Endothelial cell of umbilical vein (primary cell): ENCODE measurements around the gene UQCC2. TPM values are rescaled to one million over a fixed set of nuclear protein-coding genes. Genes with fewer than 3 reads are reported as not detected.

Source experiments
- BruUV-seq: library from RNA; stranded (reverse); fragments of 400-500 nt; replicated peaks from 2 replicates; lab custom pipeline; 2021; lab: Mats Ljungman, UMichigan
- CTCF ChIA-PET: fragments of 300-600, 350-600 bp; sonication (Branson Sonifier 250); formaldehyde crosslinking; loops from one replicate; lab custom pipeline; 2021; ENCODE audit warnings: antibody characterized with exemption, inconsistent platforms; lab: Charles Lee
- POLR2A ChIA-PET: fragments of 300-600, 350-600 bp; sonication (Branson Sonifier 250); formaldehyde crosslinking; loops from one replicate; lab custom pipeline; 2021; ENCODE audit warnings: antibody characterized with exemption, inconsistent platforms; lab: Charles Lee
- DNase-seq: peaks from one replicate; pipeline ENCODE4 v3.0.0-alpha.2; 2011; ENCODE audit warnings: low read depth, low spot score
- FAIRE-seq: peaks from 2 replicates; lab custom pipeline; 2011; peaks lifted over from hg19 to GRCh38; lab: Jason Lieb, UNC
- H2AFZ ChIP-seq: 2 replicates; pipeline ENCODE4 v1.6.0; 2012; ENCODE audit warnings: low read depth, low read length, control low read depth, inconsistent platforms
- H3K27ac ChIP-seq: 2 replicates; pipeline ENCODE4 v1.5.1; 2011; ENCODE audit warnings: low read depth, mild to moderate bottlenecking, control low read depth, low read length, moderate library complexity; ENCODE audit not compliant: insufficient read depth
- H3K27me3 ChIP-seq, 2 experiments: 2 replicates each; pipeline versions ENCODE4 v1.6.0 to v1.6.1; 2011; ENCODE audit warnings: low read length in 2 of 2, mixed read lengths in 1 of 2; ENCODE audit not compliant: control insufficient read depth in 2 of 2, insufficient read depth in 2 of 2
- H3K36me3 ChIP-seq, 2 experiments: 2 replicates in 1 of 2; 3 replicates in 1 of 2; pipeline ENCODE4 v1.5.1; 2011; ENCODE audit warnings: low read length in 2 of 2, mild to moderate bottlenecking in 1 of 2, moderate library complexity in 1 of 2; ENCODE audit not compliant: control insufficient read depth in 2 of 2, insufficient read depth in 2 of 2; ENCODE audit errors: extremely low read depth in 1 of 2
- H3K4me1 ChIP-seq: 3 replicates; pipeline ENCODE4 v1.5.1; 2011; ENCODE audit warnings: mild to moderate bottlenecking, low read length; ENCODE audit not compliant: control insufficient read depth, insufficient read depth; ENCODE audit errors: extremely low read depth
- H3K4me2 ChIP-seq: 2 replicates; pipeline ENCODE4 v1.6.1; 2011; ENCODE audit warnings: low read length, control low read depth, mixed read lengths; ENCODE audit not compliant: insufficient read depth
- H3K4me3 ChIP-seq, 3 experiments: fragments of 200-600 bp in 1 of 3; sonication (generic), shearing (Covaris generic) in 1 of 3; replicated peaks in 1 of 3; 2 replicates each; pipeline ENCODE4 v1.5.1; 2011 to 2016; ENCODE audit warnings: control low read depth in 3 of 3, low read length in 3 of 3, mild to moderate bottlenecking in 2 of 3, inconsistent platforms in 1 of 3, low read depth in 1 of 3, moderate library complexity in 1 of 3; ENCODE audit not compliant: insufficient read depth in 1 of 3
- H3K79me2 ChIP-seq: 2 replicates; pipeline ENCODE4 v1.6.0; 2012; ENCODE audit warnings: low read length, inconsistent platforms; ENCODE audit not compliant: control insufficient read depth, insufficient read depth
- H3K9ac ChIP-seq: replicated peaks from 2 replicates; pipeline ENCODE3; 2011; ENCODE audit warnings: low read length, control low read depth; ENCODE audit not compliant: insufficient read depth; ENCODE audit errors: extremely low read depth
- H3K9me1 ChIP-seq: replicated peaks from 3 replicates; pipeline ENCODE4 v1.6.0; 2011; ENCODE audit warnings: mild to moderate bottlenecking, low read length; ENCODE audit not compliant: control insufficient read depth, insufficient read depth; ENCODE audit errors: extremely low read depth
- H3K9me3 ChIP-seq: replicated peaks from 2 replicates; pipeline ENCODE4 v1.5.1; 2012; ENCODE audit warnings: low read length, inconsistent platforms; ENCODE audit not compliant: control insufficient read depth, insufficient read depth
- H4K20me1 ChIP-seq: replicated peaks from 2 replicates; pipeline ENCODE3; 2011; ENCODE audit warnings: mild to moderate bottlenecking, low read length; ENCODE audit not compliant: control insufficient read depth, insufficient read depth; ENCODE audit errors: extremely low read depth
- EZH2 ChIP-seq: IDR thresholded peaks from 2 replicates; pipeline ENCODE4 v1.6.1; 2012; ENCODE audit warnings: borderline replicate concordance, low read depth, mild to moderate bottlenecking, moderate library complexity, low read length, inconsistent platforms; ENCODE audit not compliant: severe bottlenecking
- FOS ChIP-seq: IDR thresholded peaks from 2 replicates; pipeline ENCODE4 v1.6.1; 2011; ENCODE audit warnings: mild to moderate bottlenecking, low read length, moderate library complexity, borderline replicate concordance; ENCODE audit not compliant: insufficient read depth
- GATA2 ChIP-seq: IDR thresholded peaks from 2 replicates; pipeline ENCODE4 v1.7.0; 2011; ENCODE audit warnings: low read depth, mild to moderate bottlenecking, moderate library complexity, mixed read lengths, low read length; ENCODE audit not compliant: insufficient read length, insufficient read depth
- JUN ChIP-seq: IDR thresholded peaks from 2 replicates; pipeline ENCODE4 v1.6.1; 2011; ENCODE audit warnings: borderline replicate concordance, low read depth; ENCODE audit not compliant: insufficient read length, insufficient read depth
- MAX ChIP-seq: IDR thresholded peaks from 2 replicates; pipeline ENCODE4 v1.6.1; 2011; ENCODE audit not compliant: insufficient read depth, insufficient read length
- MYC ChIP-seq: IDR thresholded peaks from one replicate; pipeline ENCODE4 v1.6.1; 2011; ENCODE audit warnings: mild to moderate bottlenecking, low read depth, low read length
- POLR2A ChIP-seq: IDR thresholded peaks from 2 replicates; pipeline ENCODE4 v1.6.1; 2012; ENCODE audit warnings: low read depth, mild to moderate bottlenecking, control low read depth, low read length
- POLR2AphosphoS5 ChIP-seq: IDR thresholded peaks from 2 replicates; pipeline ENCODE4 v1.6.1; 2012; ENCODE audit warnings: low read depth, mild to moderate bottlenecking, control low read depth, low read length, moderate library complexity; ENCODE audit not compliant: insufficient read depth
- dilution Hi-C: fragments of 300-500 bp; cut with MboI; formaldehyde crosslinking; loops from one replicate; pipeline ENCODE4 v1.15.0; 2019; ENCODE audit warnings: low sequenced_read_pairs; ENCODE audit not compliant: extremely low pct_ligation_motif_present
- intact Hi-C: fragments of 100-400 bp; cut with micrococcal nuclease; formaldehyde crosslinking; loops from one replicate; pipeline ENCODE4 v1.10.0; 2022
- polyA plus RNA-seq, 4 experiments: library from polyadenylated mRNA; depleted of rRNA in 3 of 4; stranded (reverse) in 3 of 4; unstranded in 1 of 4; fragments of >200 nt; gene quantifications; 2 replicates each; pipeline versions ENCODE4 v1.2.1 to v1.2.3, GENCODE V29; 2011 to 2012; ENCODE audit warnings: missing spikeins in 1 of 4
- total RNA-seq: library from RNA; stranded (reverse); gene quantifications from 2 replicates; pipeline ENCODE4 v1.2.3, GENCODE V29; 2021

UQCC2 gene
- total and polyA plus RNA-seq, 2 donors (not counting 3 experiments of a cell fraction or from before 2014, with no cell fraction given), result 46.3 to 95.3 TPM

- TF ChIP-seq EZH2, result no peak
- TF ChIP-seq POLR2A, result no peak
- TF ChIP-seq POLR2AphosphoS5, result no peak
- TF ChIP-seq JUN, result no peak
- no peak for TF ChIP-seq FOS
- no peak for TF ChIP-seq MYC
- TF ChIP-seq MAX, result no peak
- TF ChIP-seq GATA2, result no peak
- FAIRE-seq (no peak), DNase-seq (no peak)
- Histone ChIP-seq H2AFZ (no peak overlapping the region), H3K27ac (no peak overlapping the region), H3K36me3 (peaks cover 0 to 22% of the 10 kb centered on the region in 2 experiments), H3K27me3 (no peaks in the 10 kb centered on the region), H3K9ac (no peak overlapping the region), H3K9me3 (no peaks in the 10 kb centered on the region), H4K20me1 (no peaks in the 10 kb centered on the region), H3K4me1 (no peaks in the 10 kb centered on the region), H3K4me2 (no peak overlapping the region), H3K9me1 (no peaks in the 10 kb centered on the region), H3K79me2 (no peaks in the 10 kb centered on the region), H3K4me3 (no peak overlapping the region)
- intact Hi-C loops, result no loop called here
- dilution Hi-C loops, result no loop called here
- ChIA-PET CTCF (interaction anchor here (0.7 kb wide), 1 partner anchor 74 kb away, joined by 3 read pairs; no protein-coding TSS in a partner anchor), POLR2A (interaction anchor here (0.6 kb wide), 1 partner anchor 19 kb away, joined by 3 read pairs; no protein-coding TSS in a partner anchor)
- no TSS peak for BruUV-seq
These were observed 46.9 kb downstream of the UQCC2 start for GRCh38 chr6:33664506-33665057.
